Caco-2 (cell line): Measurements from ENCODE around the gene TMX2. TPM values are rescaled to one million over a fixed set of nuclear protein-coding genes. Genes with fewer than 3 reads are reported as not detected.

Experiments
- BruUV-seq: library from RNA; stranded (reverse); fragments of 400-500 nt; replicated peaks from 2 replicates; lab custom pipeline; 2021; lab: Mats Ljungman, UMichigan
- CTCF ChIA-PET: fragments of 300-600 bp; sonication (Branson Sonifier 250); formaldehyde crosslinking; loops from one replicate; lab custom pipeline; 2022; ENCODE audit warnings: antibody characterized with exemption; lab: Charles Lee
- POLR2A ChIA-PET: fragments of 300-600 bp; sonication (Branson Sonifier 250); formaldehyde crosslinking; loops from one replicate; lab custom pipeline; 2022; ENCODE audit warnings: antibody characterized with exemption; lab: Charles Lee
- DNase-seq, 2 experiments: peaks; one replicate each; pipeline versions ENCODE4 v3.0.0 to v3.0.0-alpha.2; 2020 to 2022
- H3K27me3 ChIP-seq: replicated peaks from 2 replicates; pipeline ENCODE4 v1.6.0; 2011; ENCODE audit warnings: low read length; ENCODE audit not compliant: control insufficient read depth, insufficient read depth
- H3K36me3 ChIP-seq: 2 replicates; pipeline ENCODE4 v1.5.1; 2011; ENCODE audit warnings: low read length; ENCODE audit not compliant: control insufficient read depth, insufficient read depth
- H3K4me1 ChIP-seq: fragments of 250-450 bp; sonication (Bioruptor Pico); 2 replicates; pipeline ENCODE4 v1.5.1; 2020; ENCODE audit warnings: mild to moderate bottlenecking
- H3K4me3 ChIP-seq: 2 replicates; pipeline ENCODE4 v1.5.1; 2011; ENCODE audit warnings: low read depth, mild to moderate bottlenecking, control low read depth, low read length
- H3K9me3 ChIP-seq: fragments of 250-450 bp; sonication (Bioruptor Pico); 2 replicates; pipeline ENCODE4 v1.5.1; 2020; ENCODE audit warnings: mild to moderate bottlenecking, moderate library complexity
- H3K27ac Mint-ChIP-seq: one replicate; pipeline ENCODE4 v1.8.0; 2022; ENCODE audit warnings: mixed read lengths; ENCODE audit not compliant: unreplicated experiment
- H3K27me3 Mint-ChIP-seq: one replicate; pipeline ENCODE4 v1.8.0; 2022; ENCODE audit warnings: mixed read lengths; ENCODE audit not compliant: insufficient read depth, unreplicated experiment
- H3K36me3 Mint-ChIP-seq: one replicate; pipeline ENCODE4 v1.8.0; 2022; ENCODE audit warnings: mild to moderate bottlenecking, mixed read lengths; ENCODE audit not compliant: insufficient read depth, unreplicated experiment
- H3K4me1 Mint-ChIP-seq: one replicate; pipeline ENCODE4 v1.8.0; 2022; ENCODE audit warnings: low read depth, mixed read lengths; ENCODE audit not compliant: unreplicated experiment
- H3K4me3 Mint-ChIP-seq: one replicate; pipeline ENCODE4 v1.8.0; 2022; ENCODE audit warnings: mild to moderate bottlenecking, moderate library complexity, mixed read lengths; ENCODE audit not compliant: unreplicated experiment
- H3K9me3 Mint-ChIP-seq: one replicate; pipeline ENCODE4 v1.8.0; 2022; ENCODE audit warnings: mixed read lengths; ENCODE audit not compliant: unreplicated experiment
- intact Hi-C: fragments of 100-400 bp; cut with micrococcal nuclease; formaldehyde crosslinking; loops from one replicate; pipeline ENCODE4 v1.10.0; 2022; ENCODE audit not compliant: unreplicated experiment
- total RNA-seq: library from RNA; stranded (reverse); gene quantifications from 2 replicates; pipeline ENCODE4 v1.2.3, GENCODE V29; 2022
- TF ChIP-seq, protein P1 (sequence below), 2 experiments: fragments of 200-600 bp in 1 of 2; IDR thresholded peaks; 1 replicate in 1 of 2; 2 replicates in 1 of 2; pipeline versions ENCODE4 v1.5.1 to v1.8.0; 2011 to 2022; ENCODE audit warnings: antibody characterized with exemption in 1 of 2, control low read depth in 1 of 2, inconsistent platforms in 1 of 2, low read depth in 1 of 2, low read length in 1 of 2, mild to moderate bottlenecking in 1 of 2, moderate library complexity in 1 of 2; ENCODE audit not compliant: insufficient read depth in 1 of 2, severe bottlenecking in 1 of 2, unreplicated experiment in 1 of 2

The TMX2 gene
- total RNA-seq, 1 experiment from 2014 or later = 150 TPM

DNA sequence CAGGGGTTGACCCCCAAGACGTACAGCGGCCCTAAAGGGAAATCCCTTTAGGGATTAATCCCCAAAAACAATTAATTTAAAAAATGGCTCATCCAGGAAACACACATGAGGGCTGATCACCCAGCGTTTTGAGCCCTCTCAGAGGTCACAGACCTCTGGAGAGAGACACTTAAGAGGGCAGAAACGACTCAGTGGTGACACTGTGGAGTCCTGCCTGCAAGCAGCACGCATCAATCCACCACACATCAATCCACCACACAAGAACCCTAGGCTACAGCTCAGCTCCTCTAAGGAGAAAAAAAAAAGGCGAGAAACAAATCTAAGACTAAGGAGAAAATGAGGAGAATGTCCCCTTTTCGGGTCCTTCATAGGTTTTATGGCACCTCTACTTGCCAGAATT is 16.4 kb downstream of the TMX2 start:
- no peak overlapping the region for H3K4me3 Mint-ChIP-seq
- no TSS peak for BruUV-seq

GRCh38 chr11:57729479-57729878 is 17.1 kb downstream of the TMX2 start:
- H3K36me3 Mint-ChIP-seq = peaks cover 44% of the 10 kb centered on the region
- no peak overlapping the region for H3K4me3 Mint-ChIP-seq

More for the DNA sequence above, 16.4 kb downstream of the TMX2 start:
- TF ChIP-seq, protein P1, sequence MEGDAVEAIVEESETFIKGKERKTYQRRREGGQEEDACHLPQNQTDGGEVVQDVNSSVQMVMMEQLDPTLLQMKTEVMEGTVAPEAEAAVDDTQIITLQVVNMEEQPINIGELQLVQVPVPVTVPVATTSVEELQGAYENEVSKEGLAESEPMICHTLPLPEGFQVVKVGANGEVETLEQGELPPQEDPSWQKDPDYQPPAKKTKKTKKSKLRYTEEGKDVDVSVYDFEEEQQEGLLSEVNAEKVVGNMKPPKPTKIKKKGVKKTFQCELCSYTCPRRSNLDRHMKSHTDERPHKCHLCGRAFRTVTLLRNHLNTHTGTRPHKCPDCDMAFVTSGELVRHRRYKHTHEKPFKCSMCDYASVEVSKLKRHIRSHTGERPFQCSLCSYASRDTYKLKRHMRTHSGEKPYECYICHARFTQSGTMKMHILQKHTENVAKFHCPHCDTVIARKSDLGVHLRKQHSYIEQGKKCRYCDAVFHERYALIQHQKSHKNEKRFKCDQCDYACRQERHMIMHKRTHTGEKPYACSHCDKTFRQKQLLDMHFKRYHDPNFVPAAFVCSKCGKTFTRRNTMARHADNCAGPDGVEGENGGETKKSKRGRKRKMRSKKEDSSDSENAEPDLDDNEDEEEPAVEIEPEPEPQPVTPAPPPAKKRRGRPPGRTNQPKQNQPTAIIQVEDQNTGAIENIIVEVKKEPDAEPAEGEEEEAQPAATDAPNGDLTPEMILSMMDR (IDR thresholded peaks at IDR 0.05; ENCODE audit: insufficient read depth in 1 of 2, low read depth in 1 of 2, low read length in 1 of 2, severe bottlenecking in 1 of 2, unreplicated experiment in 1 of 2) = no peak
- CTCF ChIA-PET = no interaction called here
- H3K9me3 ChIP-seq = peaks cover 3% of the 10 kb centered on the region
- H3K4me3 ChIP-seq = no peak overlapping the region
- Mint-ChIP-seq H3K4me1 (peaks cover 11% of the 10 kb centered on the region), H3K27me3 (no peaks in the 10 kb centered on the region), H3K36me3 (peaks cover 46% of the 10 kb centered on the region), H3K27ac (no peak overlapping the region), H3K9me3 (no peaks in the 10 kb centered on the region)
- H3K27me3 ChIP-seq = no peaks in the 10 kb centered on the region
- intact Hi-C loops = no loop called here
- peaks cover 4% of the 10 kb centered on the region; the same call in 1 of the 2 replicates for H3K4me1 ChIP-seq
- no peaks in the 10 kb centered on the region for H3K36me3 ChIP-seq
- POLR2A ChIA-PET = no interaction called here
- no peak for DNase-seq

DNA sequence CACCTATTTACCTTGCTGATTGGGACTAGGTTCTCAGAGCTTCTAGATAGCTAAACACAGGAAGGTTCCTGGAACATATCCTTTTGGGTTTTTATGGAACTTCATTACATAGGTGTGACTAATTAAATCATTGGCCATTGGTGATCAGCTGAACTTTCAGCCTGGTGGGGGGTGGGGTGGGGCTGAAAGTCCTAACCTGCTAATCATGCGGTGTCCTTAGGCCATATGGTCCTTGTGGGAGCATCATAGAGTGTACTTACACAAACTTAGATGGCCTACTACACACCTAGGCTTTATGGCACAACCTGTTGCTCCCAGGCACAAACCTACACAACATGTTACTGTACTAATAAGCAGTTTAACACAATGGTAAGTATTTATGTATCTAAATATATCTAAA is 20.3 kb downstream of the TMX2 start:
- TF ChIP-seq, protein P1 (IDR thresholded peaks at IDR 0.05; ENCODE audit: insufficient read depth in 1 of 2, low read depth in 1 of 2, low read length in 1 of 2, severe bottlenecking in 1 of 2, unreplicated experiment in 1 of 2) = no peak
- Histone ChIP-seq H3K4me3 (no peak overlapping the region), H3K27me3 (no peaks in the 10 kb centered on the region), H3K4me1 (peaks cover 17% of the 10 kb centered on the region), H3K9me3 (peaks cover 3% of the 10 kb centered on the region), H3K36me3 (peaks cover 2% of the 10 kb centered on the region; the same call in 1 of the 2 replicates)
- intact Hi-C loops = no loop called here
- no peak overlapping the region for H3K4me3 Mint-ChIP-seq
- peaks cover 68% of the 10 kb centered on the region for H3K36me3 Mint-ChIP-seq
- ChIA-PET POLR2A (no interaction called here), CTCF (no interaction called here)
- no peak overlapping the region for H3K27ac Mint-ChIP-seq
- H3K9me3 Mint-ChIP-seq = no peaks in the 10 kb centered on the region
- no peak for DNase-seq
- no TSS peak for BruUV-seq
- H3K4me1 Mint-ChIP-seq = peaks cover 18% of the 10 kb centered on the region
- H3K27me3 Mint-ChIP-seq = no peaks in the 10 kb centered on the region

More at GRCh38 chr11:57729479-57729878, 17.1 kb downstream of the TMX2 start:
- TF ChIP-seq, protein P1 (IDR thresholded peaks at IDR 0.05; ENCODE audit: insufficient read depth in 1 of 2, low read depth in 1 of 2, low read length in 1 of 2, severe bottlenecking in 1 of 2, unreplicated experiment in 1 of 2) = no peak
- ChIA-PET CTCF (no interaction called here), POLR2A (no interaction called here)
- no peaks in the 10 kb centered on the region for H3K27me3 Mint-ChIP-seq
- BruUV-seq = no TSS peak
- H3K4me3 ChIP-seq = no peak overlapping the region
- no peak for DNase-seq
- no peak overlapping the region for H3K27ac Mint-ChIP-seq
- peaks cover 11% of the 10 kb centered on the region for H3K4me1 Mint-ChIP-seq
- peaks cover 3% of the 10 kb centered on the region for H3K9me3 ChIP-seq
- peaks cover 2% of the 10 kb centered on the region; the same call in 1 of the 2 replicates for H3K36me3 ChIP-seq
- no peaks in the 10 kb centered on the region for H3K9me3 Mint-ChIP-seq
- H3K4me1 ChIP-seq = peaks cover 7% of the 10 kb centered on the region; the same call in 1 of the 2 replicates
- intact Hi-C loops = no loop called here
- H3K27me3 ChIP-seq = no peaks in the 10 kb centered on the region
